Measurements from ENCODE around the gene NEURL2.
"Not testable (repeated sequence)": the region's sequence is repeated elsewhere in the genome, so short reads cannot be mapped to it uniquely, and the experiment has no call there.

Gene NEURL2

GRCh38 chr20:45890985-45891983 lies at the start of gene NEURL2, which contains the start of gene CTSA:
Gene NEURL2, minus strand, starts transcription at chr20:45891208. Its CDS starts 217 bp downstream, at chr20:45890991.
Gene CTSA, plus strand, starts transcription at chr20:45891335. Its CDS starts 234 bp downstream, at chr20:45891569.
- DNase-seq (ENCODE audit: low read depth): peak; percentile 72

GRCh38 chr20:45940469-45940868 lies 49.5 kb upstream of the NEURL2 start:
- DNase-seq (ENCODE audit: low read depth): no peak

GRCh38 chr20:45940053-45940452 lies 49.0 kb upstream of the NEURL2 start:
- DNase-seq (ENCODE audit: low read depth): no peak

GRCh38 chr20:45938727-45939438 lies 47.9 kb upstream of the NEURL2 start:
- no peak for DNase-seq (ENCODE audit: low read depth)

GRCh38 chr20:45937765-45938164 lies 46.8 kb upstream of the NEURL2 start:
- DNase-seq (ENCODE audit: low read depth): no peak

- no peak for DNase-seq (ENCODE audit: low read depth)
These were observed 44.5 kb upstream of the NEURL2 start for GRCh38 chr20:45935416-45936046.

- DNase-seq (ENCODE audit: low read depth): peak; percentile 98
These were observed 43.8 kb upstream of the NEURL2 start, which contains the start of gene PCIF1 for GRCh38 chr20:45934586-45935415. Gene PCIF1, plus strand, starts transcription at chr20:45934683. Its CDS starts 4,317 bp downstream, at chr20:45939000.

- no peak for DNase-seq (ENCODE audit: low read depth)
These were observed 43.1 kb upstream of the NEURL2 start for GRCh38 chr20:45934046-45934585.

GRCh38 chr20:45933266-45934045 lies 42.4 kb upstream of the NEURL2 start:
- DNase-seq (ENCODE audit: low read depth): peak; percentile 27

- not testable (repeated sequence) for DNase-seq (ENCODE audit: low read depth)
These were observed 40.7 kb upstream of the NEURL2 start for GRCh38 chr20:45931680-45932079.

GRCh38 chr20:45927071-45927878 lies 36.3 kb upstream of the NEURL2 start:
- DNase-seq (ENCODE audit: low read depth): no peak

GRCh38 chr20:45926731-45927070 lies 35.7 kb upstream of the NEURL2 start:
- no peak for DNase-seq (ENCODE audit: low read depth)

- no peak for DNase-seq (ENCODE audit: low read depth)
These were observed 35.0 kb upstream of the NEURL2 start for GRCh38 chr20:45925821-45926506.

- no peak for DNase-seq (ENCODE audit: low read depth)
These were observed 33.6 kb upstream of the NEURL2 start for GRCh38 chr20:45924391-45925261.

- DNase-seq (ENCODE audit: low read depth): no peak
These were observed 30.6 kb upstream of the NEURL2 start for GRCh38 chr20:45921337-45922189.

- no peak for DNase-seq (ENCODE audit: low read depth)
These were observed 29.7 kb upstream of the NEURL2 start for GRCh38 chr20:45920462-45921336.

Data from activated T-cell treated with anti-CD3 and anti-CD28 coated beads for 1 hour (primary cell).